HepG2 (cell line): ENCODE data around the gene CSPG5. TPM values are rescaled to one million over a fixed set of nuclear protein-coding genes. Genes with fewer than 3 reads are reported as not detected.

Experiments used
- FLYWCH1 ChIP-seq: sonication (generic); formaldehyde crosslinking; IDR thresholded peaks from 2 replicates; pipeline ENCODE4 v1.8.1; 2023; ENCODE audit warnings: mild to moderate bottlenecking, missing genetic modification reagents
- GATAD2A ChIP-seq: IDR thresholded peaks from 2 replicates; pipeline ENCODE4 v1.6.1; 2016
- LCORL ChIP-seq, 2 experiments: fragments of 450-650 bp in 1 of 2; sonication (generic) in 1 of 2; formaldehyde crosslinking in 1 of 2; IDR thresholded peaks; 2 replicates each; pipeline versions ENCODE4 v1.5.0 to v1.6.1; 2017 to 2020; ENCODE audit warnings: antibody characterized with exemption in 1 of 2, missing genetic modification reagents in 1 of 2
- NFE2 ChIP-seq: sonication (generic); formaldehyde crosslinking; IDR thresholded peaks from 2 replicates; pipeline ENCODE4 v1.4.0; 2020; ENCODE audit warnings: missing genetic modification reagents
- PHF5A ChIP-seq: IDR thresholded peaks from one replicate; pipeline ENCODE4 v1.6.1; 2018; ENCODE audit warnings: low read depth, missing genetic modification reagents; ENCODE audit not compliant: unreplicated experiment
- ZFX ChIP-seq: sonication (generic); formaldehyde crosslinking; IDR thresholded peaks from 2 replicates; pipeline ENCODE4 v1.4.0; 2020; ENCODE audit warnings: mild to moderate bottlenecking, low read depth, missing genetic modification reagents, moderate library complexity
- ZNF441 ChIP-seq: sonication (generic); formaldehyde crosslinking; IDR thresholded peaks from 2 replicates; pipeline ENCODE4 v1.7.0; 2021; ENCODE audit warnings: missing genetic modification reagents, borderline replicate concordance
- ZNF451 ChIP-seq: sonication (generic); formaldehyde crosslinking; IDR thresholded peaks from 2 replicates; pipeline ENCODE4 v1.5.0; 2020; ENCODE audit warnings: mild to moderate bottlenecking, missing genetic modification reagents
- ZNF557 ChIP-seq: sonication (generic); formaldehyde crosslinking; IDR thresholded peaks from 2 replicates; pipeline ENCODE4 v1.4.0; 2020; ENCODE audit warnings: missing genetic modification reagents
- ZNF768 ChIP-seq: sonication (generic); formaldehyde crosslinking; IDR thresholded peaks from 2 replicates; pipeline ENCODE4 v1.4.0; 2020; ENCODE audit warnings: missing genetic modification reagents
- ZNF777 ChIP-seq: sonication (generic); formaldehyde crosslinking; IDR thresholded peaks from 2 replicates; pipeline ENCODE4 v1.4.0; 2020; ENCODE audit warnings: missing genetic modification reagents
- polyA plus RNA-seq, 8 experiments: library from polyadenylated mRNA; depleted of rRNA in 3 of 8; stranded (reverse) in 7 of 8; unstranded in 1 of 8; fragments of >200 nt; fragmentation: Illumina TruSeq in 4 of 8; extraction: Trizol in 4 of 8; gene quantifications; 2 replicates each; pipeline versions ENCODE4 v1.2.1 to v1.2.3, GENCODE V29; 2011 to 2016; ENCODE audit warnings: low read depth in 4 of 8, missing spikeins in 1 of 8, mixed read lengths in 1 of 8; ENCODE audit not compliant: insufficient read depth in 1 of 8
- total RNA-seq, 5 experiments: library from RNA; depleted of rRNA; stranded (reverse); fragments of >200 nt; fragmentation: Illumina TruSeq; extraction: Trizol; gene quantifications; 2 replicates each; pipeline ENCODE4 v1.2.3, GENCODE V29; 2016; ENCODE audit warnings: low read depth in 1 of 5
- TF ChIP-seq, protein P1 (sequence below): IDR thresholded peaks from 2 replicates; pipeline ENCODE4 v1.6.1; 2016; ENCODE audit warnings: missing compliant biosample characterization, missing genetic modification reagents, borderline replicate concordance
- TF ChIP-seq, protein P2 (sequence below): sonication (generic); formaldehyde crosslinking; IDR thresholded peaks from 2 replicates; pipeline ENCODE4 v1.9.0; 2021; ENCODE audit warnings: missing genetic modification reagents, borderline replicate concordance

The CSPG5 gene
- total and polyA plus RNA-seq, 2 of the 13 experiments (the other 11 are each of a cell fraction or from before 2014, with no cell fraction given) = 0.07 to 0.15 TPM

DNA sequence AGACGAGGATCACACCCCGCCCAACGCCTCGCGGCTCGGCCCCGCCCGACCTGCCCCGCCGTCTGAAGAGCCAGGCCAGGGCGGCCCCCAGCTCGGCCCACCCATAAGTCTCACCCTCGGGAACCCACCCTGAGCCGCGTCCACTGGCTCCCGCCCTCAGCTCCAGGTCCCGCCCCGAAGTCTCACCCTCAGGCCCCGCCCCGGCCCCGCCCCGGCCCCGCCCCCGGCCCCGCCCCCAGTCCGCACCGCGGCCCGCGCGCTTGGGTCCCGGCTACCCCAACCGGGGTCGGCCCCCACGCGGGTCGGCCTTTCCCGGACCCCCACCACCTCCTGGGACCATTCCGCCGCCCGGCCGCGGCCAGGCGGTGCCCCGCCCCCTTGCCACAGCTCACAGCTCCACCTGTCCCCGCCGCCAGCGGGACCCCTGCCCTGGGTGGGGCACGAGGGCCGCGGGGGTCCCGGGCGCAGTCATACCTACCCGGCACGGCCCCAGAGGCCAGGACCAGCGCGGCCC lies 489 bp downstream of the CSPG5 start (continued):
- TF ChIP-seq, protein P1, sequence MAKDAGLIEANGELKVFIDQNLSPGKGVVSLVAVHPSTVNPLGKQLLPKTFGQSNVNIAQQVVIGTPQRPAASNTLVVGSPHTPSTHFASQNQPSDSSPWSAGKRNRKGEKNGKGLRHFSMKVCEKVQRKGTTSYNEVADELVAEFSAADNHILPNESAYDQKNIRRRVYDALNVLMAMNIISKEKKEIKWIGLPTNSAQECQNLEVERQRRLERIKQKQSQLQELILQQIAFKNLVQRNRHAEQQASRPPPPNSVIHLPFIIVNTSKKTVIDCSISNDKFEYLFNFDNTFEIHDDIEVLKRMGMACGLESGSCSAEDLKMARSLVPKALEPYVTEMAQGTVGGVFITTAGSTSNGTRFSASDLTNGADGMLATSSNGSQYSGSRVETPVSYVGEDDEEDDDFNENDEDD = peak; percentile 8; the same call in 1 of the 2 replicates
- 0 out of 2 replicates have a peak, but pooled peaks have one; percentile 3 for TF ChIP-seq ZNF768 (CRISPR knock-in tag)
- no peak for TF ChIP-seq ZFX (CRISPR knock-in tag)
- peak; percentile 66 for TF ChIP-seq ZNF777
- TF ChIP-seq NFE2 (CRISPR knock-in tag) = no peak
- TF ChIP-seq LCORL (IDR thresholded peaks at IDR 0.05) = no peak
- 0 out of 2 replicates have a peak, but pooled peaks have one; percentile 31 for TF ChIP-seq LCORL (CRISPR knock-in tag; IDR thresholded peaks at IDR 0.05)
- TF ChIP-seq, protein P2, sequence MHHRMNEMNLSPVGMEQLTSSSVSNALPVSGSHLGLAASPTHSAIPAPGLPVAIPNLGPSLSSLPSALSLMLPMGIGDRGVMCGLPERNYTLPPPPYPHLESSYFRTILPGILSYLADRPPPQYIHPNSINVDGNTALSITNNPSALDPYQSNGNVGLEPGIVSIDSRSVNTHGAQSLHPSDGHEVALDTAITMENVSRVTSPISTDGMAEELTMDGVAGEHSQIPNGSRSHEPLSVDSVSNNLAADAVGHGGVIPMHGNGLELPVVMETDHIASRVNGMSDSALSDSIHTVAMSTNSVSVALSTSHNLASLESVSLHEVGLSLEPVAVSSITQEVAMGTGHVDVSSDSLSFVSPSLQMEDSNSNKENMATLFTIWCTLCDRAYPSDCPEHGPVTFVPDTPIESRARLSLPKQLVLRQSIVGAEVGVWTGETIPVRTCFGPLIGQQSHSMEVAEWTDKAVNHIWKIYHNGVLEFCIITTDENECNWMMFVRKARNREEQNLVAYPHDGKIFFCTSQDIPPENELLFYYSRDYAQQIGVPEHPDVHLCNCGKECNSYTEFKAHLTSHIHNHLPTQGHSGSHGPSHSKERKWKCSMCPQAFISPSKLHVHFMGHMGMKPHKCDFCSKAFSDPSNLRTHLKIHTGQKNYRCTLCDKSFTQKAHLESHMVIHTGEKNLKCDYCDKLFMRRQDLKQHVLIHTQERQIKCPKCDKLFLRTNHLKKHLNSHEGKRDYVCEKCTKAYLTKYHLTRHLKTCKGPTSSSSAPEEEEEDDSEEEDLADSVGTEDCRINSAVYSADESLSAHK (CRISPR knock-in tag) = no peak
- no peak for TF ChIP-seq GATAD2A (CRISPR knock-in tag)
- TF ChIP-seq ZNF451 (CRISPR knock-in tag) = 0 out of 2 replicates have a peak, but pooled peaks have one; percentile 8
- no peak for TF ChIP-seq ZNF557 (CRISPR knock-in tag)
- no peak for TF ChIP-seq PHF5A
- no peak for TF ChIP-seq FLYWCH1
- no peak for TF ChIP-seq ZNF441
